Inferior parietal cortex (tissue), 1 donor: ENCODE results near the gene PLA2G4F.

ENCODE experiments used
- DNase-seq: peaks from one replicate; pipeline ENCODE4 v3.0.0-alpha.2; 2016; ENCODE audit errors: extremely low spot score

The PLA2G4F gene, protein sequence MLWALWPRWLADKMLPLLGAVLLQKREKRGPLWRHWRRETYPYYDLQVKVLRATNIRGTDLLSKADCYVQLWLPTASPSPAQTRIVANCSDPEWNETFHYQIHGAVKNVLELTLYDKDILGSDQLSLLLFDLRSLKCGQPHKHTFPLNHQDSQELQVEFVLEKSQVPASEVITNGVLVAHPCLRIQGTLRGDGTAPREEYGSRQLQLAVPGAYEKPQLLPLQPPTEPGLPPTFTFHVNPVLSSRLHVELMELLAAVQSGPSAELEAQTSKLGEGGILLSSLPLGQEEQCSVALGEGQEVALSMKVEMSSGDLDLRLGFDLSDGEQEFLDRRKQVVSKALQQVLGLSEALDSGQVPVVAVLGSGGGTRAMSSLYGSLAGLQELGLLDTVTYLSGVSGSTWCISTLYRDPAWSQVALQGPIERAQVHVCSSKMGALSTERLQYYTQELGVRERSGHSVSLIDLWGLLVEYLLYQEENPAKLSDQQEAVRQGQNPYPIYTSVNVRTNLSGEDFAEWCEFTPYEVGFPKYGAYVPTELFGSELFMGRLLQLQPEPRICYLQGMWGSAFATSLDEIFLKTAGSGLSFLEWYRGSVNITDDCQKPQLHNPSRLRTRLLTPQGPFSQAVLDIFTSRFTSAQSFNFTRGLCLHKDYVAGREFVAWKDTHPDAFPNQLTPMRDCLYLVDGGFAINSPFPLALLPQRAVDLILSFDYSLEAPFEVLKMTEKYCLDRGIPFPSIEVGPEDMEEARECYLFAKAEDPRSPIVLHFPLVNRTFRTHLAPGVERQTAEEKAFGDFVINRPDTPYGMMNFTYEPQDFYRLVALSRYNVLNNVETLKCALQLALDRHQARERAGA

DNA sequence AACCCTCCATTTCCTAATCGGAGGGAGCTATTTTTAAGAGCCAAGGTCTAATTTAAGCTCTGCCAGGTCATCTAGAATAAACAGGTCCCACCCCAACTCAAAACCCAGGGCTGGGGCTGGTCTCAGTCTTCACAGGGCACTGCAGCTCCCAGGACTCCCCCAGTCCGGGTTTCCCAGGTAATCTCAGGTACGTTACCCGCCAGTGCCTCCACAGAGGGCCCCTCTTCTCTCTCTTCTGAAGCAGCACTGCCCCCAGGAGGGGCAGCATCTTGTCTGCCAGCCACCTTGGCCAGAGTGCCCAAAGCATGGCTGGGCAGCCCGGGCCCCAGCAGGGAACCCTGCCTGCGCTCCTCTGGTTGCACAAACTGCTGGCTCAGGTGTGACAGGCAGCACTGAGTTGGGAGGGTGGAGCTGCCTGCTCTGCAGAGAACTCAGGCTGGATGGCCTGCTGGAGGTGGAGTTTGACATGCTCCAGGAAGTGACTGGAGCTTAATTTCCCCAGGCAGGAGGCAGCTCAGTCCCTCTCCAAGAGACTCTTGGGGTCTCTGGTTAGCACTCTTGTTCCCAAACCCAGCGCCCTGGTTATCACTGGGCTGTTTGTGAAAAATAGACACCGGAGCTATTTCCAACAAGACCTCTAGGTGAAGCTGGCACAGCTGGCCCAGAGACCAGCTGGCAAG, at the start of gene PLA2G4F:
Gene PLA2G4F (minus strand): TSS at position 394 of the 680 bp plus-strand sequence. CDS start 87 bp downstream, at position 307.
- no peak for DNase-seq

DNA sequence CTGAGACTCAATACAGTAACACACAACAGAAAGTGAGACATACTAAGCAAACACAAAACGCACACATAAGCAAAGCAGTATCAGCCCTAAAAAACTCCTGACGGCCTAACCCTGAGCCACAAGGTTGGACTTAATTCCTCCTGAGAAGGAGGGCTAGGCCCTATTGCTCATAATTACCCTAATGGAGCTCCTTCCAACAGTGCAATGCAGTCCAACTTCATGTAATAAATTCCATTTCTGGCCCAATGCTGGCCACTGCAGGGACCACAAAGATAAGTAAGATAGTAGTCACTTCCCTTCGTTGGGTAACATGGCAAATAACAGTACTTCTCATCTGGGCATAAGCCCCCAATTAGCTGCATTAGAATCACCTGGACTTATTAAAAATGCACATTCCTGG, 47.5 kb upstream of the PLA2G4F start:
- DNase-seq, result no peak

DNA sequence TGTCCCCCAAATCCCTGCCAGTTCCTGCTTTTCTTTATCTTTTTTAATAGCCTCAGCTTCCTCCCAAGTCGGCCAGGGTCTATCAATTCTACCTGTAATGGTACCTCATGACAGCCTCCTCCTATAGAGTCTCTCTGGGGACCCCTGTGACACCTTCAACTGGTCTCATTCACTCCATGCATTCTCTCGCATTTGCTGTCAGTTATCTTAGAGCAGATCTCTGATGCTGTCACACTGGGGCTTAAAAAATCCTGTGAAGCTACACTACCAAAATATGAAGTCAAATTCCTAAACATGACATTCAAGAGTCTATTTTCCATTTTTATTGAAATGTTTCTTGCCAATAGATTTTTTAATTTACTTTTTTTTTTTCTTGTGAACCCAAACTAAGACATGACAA, 46.2 kb upstream of the PLA2G4F start:
- no peak for DNase-seq

DNA sequence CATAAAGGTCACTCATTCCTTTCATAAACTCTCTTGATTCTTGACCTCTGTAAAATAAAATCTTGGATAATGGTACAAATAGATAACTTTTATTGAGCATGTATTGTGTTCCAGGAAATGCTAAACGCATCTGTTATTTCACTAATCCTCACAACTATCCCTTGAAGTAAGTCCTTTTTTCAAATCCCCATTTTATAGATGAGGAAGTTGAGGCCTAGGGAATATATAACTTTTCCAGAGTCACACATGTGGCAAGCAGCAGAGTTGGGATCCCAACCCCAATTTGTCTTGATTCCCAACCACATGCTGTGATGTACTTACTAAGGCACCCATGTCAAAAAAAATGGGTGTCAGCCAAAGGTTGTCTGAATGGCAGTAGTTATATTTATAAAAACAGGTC, 45.4 kb upstream of the PLA2G4F start:
- no peak for DNase-seq

DNA sequence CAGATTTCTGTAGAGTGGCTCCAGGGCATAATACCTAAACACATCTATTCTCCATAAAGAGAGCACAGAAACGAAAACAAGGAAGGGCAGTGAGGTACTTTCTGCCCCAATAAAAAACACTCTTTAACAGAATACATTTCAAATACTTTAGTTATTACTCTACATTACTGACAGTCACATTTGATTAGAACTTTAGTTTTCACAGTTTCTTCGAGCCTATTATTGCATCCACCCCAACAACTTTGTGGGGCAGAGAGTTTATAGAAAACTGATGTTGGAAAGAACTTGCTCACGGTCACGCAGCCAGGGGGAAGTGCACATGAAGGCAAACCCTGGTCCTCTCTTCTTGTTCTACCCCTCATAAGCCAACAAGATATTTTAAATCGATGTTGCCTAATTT, 42.7 kb upstream of the PLA2G4F start:
- no peak for DNase-seq

DNA sequence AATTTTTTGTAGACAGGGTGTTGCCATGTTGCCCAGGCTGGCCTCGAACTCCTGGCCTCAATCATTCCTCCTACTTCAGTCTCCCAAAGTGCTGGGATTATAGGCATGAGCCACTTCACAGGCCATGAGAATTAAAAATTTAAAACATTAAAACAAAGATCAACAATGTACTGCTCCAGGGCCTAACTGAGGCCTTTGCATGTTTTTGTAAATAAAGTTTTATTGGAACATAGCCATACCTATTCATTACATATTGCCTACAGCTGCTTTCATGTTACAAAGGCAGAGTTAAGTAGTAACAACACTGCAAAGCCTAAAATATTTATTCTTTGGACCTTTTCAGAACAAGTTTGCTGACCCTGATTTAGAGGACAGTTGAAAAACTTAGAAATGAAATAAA, 42.1 kb upstream of the PLA2G4F start:
- DNase-seq, result no peak

DNA sequence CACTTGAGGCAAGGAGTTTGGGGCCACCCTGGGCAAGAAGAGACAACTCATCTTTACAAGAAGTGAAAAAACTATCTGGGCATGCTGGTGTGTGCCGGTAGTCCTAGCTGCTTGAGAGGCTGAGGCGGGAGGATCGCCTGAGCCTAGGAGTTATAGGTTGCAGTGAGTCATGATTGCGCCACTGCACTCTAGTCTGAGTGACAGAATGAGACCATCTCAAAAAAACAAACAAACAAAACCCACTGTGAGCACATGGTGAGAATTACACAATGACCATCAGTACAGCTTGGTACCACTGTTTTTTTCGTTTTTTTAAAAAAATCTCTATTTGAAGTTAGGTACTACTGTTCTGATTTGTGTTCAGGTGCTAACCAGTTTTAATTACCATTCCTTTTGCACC, 38.1 kb upstream of the PLA2G4F start:
- no peak for DNase-seq

DNA sequence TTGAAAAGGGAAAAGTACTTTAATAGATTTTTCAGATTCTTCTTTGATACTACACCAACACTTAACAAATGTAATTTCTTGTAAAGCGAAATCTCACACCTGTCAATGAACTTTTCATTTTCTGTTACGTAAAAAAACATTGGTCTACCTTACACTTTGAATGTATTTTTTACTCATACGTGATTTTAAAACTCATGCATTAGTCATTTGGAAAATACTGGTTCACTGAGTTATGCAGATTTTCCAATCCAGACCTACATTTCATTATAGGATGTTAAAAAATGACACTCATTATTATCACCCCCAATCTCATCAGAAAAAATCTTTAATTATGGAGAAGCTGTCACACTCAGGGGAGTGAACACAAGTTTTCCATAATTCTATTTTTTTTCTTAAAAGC, 36.9 kb upstream of the PLA2G4F start:
- DNase-seq, result no peak

DNA sequence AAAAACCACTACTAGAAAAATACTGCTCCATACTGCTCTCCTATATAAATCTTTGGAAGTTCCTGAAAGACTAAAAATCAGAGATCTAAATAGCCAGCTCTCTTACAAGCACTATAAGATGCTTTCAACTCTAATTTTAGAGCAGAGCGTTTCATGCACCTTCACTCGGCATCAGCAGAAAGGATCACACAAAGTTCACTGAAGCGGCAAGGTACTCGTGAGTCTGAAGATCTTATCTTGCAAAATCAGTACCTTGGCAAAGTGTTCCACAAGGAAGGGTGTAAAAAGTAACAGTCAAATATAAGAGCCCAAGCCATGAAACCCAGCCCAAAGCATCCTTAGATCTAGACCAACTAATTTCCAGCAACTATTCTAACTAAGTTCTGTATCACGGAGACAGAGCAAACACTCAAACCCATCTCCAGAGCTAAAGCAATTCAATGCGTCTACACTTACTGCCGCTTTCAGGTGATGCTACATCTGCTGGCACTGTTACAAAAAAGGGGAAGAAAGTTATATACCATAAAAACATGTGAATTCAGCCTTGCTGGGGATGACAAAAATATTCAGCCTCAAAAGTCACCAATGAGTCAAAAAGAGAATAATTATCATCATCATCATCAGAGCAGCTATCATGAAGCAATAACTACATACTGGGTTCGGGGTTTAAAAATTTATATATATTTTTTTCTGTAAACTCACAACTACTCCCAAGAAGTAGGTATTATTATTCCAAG, 35.3 kb upstream of the PLA2G4F start:
- DNase-seq, result no peak

DNA sequence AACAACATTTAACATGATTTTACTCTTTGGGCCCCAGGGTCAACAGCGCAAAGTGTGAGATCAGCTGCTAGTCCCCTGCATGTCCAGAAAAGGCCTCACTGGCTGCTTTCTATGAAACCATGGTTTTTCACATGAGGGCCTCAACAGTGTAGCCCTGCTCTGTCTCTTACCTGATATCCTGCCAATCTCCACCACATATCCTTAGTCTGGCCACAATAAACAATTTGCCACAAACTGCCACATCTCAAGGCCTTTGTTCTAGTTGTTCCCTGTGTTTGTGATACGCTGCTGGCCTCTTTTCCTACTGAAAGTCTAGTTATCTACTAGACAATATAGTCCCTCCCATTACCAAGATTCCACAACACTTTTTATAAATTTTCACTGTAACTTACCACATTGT, 33.9 kb upstream of the PLA2G4F start:
- no peak for DNase-seq

DNA sequence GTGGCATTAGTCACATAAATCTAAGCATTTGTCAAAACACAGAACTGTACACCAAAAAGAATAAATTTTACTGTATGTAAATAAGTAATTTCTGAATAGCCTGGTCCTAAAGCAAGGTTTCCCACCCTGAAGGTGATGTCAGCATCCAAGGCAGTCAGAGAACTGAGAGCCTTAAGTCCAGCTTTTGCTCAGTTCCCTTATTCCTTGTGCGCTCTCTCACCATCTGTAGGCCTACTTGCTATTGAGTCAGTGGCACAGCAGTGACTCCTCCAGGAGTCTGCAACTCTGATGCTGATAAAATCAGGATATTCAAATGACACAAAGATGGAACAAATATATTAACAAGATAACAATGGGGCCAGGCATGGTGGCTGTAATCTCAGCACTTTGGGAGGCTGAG, 29.4 kb upstream of the PLA2G4F start:
- DNase-seq, result no peak

DNA sequence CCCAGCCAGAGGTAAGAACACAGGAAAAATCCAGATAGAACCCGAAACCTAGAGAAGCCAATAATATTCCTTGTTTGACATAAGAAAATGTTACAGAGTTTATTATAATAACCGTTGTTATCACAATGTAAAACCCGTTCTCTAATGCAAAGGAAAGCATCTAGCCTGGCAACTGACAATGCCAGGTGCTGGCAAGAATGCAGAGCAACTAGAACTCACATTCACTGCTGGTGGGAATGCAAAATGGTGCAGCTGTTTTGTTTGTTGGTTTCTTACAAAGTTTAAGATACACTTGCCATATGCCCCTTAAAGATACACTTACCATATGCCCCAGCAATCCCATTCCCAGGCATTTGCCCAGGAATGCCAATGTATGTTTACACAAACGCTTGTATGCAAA, 28.3 kb upstream of the PLA2G4F start:
- no peak for DNase-seq

DNA sequence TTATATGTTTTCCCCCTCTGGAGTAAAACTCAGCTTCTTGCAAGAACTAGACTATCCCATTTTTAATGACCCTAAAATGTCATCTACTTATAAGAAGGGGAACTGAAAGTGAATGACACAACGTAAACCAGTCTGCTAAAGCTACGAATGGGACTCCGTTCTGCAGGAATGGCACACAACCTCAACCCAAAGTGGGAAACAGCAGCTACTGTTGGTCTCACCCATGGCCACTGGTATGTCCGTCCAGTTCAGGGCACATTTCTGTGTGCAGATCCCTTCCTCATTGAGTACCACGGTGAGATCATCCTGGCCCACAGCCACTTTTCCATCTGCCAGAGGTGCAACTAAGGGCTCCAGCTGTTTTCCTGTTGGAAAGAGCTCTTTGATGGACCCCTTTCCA, 27.9 kb upstream of the PLA2G4F start:
- no peak for DNase-seq

DNA sequence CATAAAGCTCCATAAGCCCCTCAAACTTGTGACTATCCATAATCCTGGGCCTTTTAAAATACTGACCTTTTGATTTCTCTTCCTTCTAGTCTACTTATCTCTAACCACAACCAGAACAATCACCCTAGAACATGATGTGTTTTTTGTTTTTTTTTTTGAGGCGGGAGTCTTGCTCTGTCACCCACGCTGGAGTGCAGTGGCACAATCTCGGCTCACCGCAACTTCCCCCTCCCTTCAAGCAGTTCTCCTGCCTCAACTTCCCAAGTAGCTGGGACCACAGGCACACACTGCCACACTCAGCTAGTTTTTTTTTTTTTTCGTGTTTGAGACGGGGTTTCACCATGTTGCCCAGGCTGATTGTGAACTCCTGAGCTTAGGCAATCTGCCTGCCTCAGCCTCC, 26.5 kb upstream of the PLA2G4F start:
- no peak for DNase-seq

DNA sequence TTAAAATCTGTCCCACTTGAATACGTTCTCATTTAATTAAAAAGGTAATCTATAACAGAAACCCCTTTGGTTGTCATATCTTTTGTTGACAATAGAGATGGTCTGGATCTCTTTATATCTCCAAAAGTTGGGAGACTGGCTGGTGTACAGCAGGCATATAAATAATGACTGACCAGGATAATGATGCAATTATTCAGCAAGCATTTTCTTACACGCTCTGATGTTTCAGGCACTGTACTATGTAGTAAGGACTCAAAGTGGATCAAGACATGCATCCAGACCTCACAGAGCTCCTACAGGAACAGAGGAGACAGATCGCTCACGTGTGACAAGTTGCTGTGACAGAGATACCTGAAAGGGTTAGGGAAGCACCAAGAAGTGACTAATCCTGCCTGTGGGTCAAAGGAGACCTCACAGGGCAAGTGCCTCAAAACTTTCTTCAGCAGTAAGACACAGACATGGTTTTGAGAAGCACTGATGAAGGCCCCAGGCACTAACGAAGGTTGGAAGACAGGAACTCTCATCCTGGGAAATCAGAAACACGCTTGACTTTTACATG, 26.0 kb upstream of the PLA2G4F start:
- no peak for DNase-seq

DNA sequence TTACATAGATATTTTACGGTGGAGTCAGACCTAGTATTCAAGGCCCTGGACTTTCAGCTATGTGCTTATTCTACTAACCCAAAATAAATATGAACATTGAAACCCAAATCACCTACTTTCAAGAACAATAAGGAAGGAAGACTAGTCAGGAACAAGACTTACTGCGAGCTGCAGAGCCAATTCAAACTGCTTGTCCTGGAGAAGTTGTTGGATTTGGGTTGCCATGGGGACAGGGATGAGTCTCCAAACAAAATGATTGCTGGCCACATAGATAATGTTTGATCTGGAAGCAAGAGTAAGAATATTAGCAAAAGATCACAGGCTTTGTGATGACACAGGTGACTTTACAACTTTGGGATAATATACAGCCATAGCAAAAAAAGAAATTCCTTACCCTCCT, 21.6 kb upstream of the PLA2G4F start:
- DNase-seq, result no peak

DNA sequence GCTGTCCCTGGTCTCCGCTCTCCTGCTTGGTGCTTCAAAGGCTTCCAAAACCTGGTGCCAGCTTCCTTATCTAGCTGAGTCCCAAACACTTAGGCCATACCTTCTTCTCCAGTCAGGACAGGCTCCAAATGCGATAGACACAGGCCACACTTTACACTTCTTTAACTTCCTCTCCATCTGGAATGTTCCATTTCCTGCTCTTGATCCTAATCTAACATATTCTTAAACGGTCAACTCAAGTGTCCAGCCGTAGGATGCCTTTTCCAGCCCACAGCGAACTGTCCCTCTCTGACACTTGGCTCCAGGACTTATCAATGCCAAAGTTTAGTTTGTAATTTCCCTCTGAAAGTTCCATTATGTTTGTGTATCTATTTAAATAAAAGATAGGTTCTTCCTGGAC, 19.2 kb upstream of the PLA2G4F start:
- no peak for DNase-seq

DNA sequence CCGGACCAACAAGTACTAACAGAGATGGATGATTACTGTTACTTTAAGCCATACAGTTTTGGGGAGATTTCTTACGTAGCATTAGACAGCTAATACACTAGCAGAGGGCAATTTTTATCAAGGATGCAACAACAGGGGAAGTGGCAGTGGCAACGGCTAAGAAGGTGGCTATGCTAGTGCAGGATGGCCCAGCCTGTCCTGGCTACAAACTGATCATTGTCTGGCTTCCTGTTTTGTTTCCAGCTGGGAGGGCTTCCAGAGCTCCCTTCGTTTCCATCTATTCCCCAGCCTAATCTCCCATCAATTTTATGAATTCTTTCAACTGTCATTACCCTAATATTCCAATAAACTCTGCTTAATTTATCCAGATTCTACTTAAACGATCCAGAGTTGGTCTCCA, 16.0 kb upstream of the PLA2G4F start:
- DNase-seq, result no peak

DNA sequence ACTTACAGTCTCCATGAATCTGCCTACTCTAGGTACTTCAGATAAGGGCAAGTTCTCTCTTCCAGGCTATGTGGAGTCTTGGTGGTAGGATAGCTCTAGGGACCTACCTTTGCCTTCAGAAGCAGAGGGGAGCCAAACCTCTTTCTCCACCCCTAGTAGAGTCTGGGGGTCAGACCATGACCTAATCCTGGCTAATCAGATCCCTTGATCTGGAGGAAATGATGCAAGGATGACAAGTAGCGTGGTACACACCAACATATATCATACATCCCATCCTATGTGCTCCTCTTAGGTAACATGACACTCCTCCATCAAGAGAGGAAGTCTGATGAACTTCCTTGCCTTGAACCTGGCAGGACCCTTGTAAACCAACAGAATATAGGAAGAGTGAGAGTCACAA, 15.4 kb upstream of the PLA2G4F start:
- no peak for DNase-seq

DNA sequence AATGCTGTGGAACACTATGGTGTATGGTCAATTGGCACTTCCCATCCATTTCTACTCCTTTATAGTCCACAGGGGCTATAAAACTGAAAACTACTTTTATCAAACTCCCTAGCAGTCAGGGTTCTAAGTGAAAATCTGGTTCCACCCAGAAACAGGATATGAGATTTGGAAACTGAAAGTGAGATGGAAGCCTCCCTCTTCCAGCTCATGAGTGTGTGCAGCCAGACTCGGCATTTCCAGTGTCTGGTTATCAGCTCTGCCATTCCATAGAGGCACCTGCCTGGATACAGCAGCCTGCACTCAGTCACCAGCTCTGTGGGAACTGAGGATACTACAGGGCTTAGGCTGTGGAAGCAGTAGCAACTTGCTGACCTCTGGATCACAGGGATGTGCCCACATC, 14.7 kb upstream of the PLA2G4F start:
- DNase-seq, result no peak

DNA sequence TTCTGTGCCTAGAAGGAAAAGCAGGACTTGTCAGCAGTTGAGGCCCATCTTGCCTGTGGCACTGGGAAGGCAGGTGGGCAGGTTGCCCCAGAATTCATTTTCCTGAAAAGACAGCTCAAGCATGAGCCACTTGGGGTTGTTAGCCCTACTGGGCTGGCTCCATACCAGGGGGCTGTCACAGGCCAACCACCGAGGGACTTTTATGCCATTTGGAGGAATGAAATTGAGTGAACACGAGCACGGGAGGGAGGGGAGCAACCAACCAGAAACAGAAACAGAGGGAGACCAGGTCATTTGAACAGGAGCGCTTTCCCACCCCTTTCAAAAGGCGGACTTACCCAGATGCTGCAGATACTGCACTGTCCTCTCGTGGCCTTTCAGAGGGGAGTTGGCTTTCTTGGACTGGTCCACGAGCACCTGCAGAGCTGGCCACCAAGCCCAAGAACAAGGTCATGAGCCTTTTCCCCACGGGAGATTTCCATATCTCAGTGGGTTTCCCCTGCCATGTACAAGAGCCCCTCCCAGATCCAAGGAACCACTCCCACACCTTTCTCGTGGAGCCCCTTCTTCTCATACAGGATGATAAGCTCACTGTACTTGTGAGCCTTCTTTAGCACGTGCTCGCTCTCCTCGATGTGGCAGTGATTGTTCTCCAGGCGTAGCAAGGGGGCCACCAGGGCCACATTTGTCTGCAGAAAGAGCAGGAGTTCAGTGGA, 9.9 kb upstream of the PLA2G4F start:
- DNase-seq, result no peak
